Naive thymus-derived CD4-positive, alpha-beta T cell (primary cell): ENCODE data around the gene ECHDC3. TPM values are rescaled to one million over a fixed set of nuclear protein-coding genes. Genes with fewer than 3 reads are reported as not detected.

ENCODE experiments used
- ATAC-seq: fragments of 150-1000 bp; cut with Tn5 transposase; 2 replicates; pipeline ENCODE4 v1.10.0; 2021; ENCODE audit warnings: mild to moderate bottlenecking, moderate library complexity
- CTCF ChIA-PET: fragments of 350-600 bp; sonication (Branson Sonifier 250); formaldehyde crosslinking; loops from one replicate; lab custom pipeline; 2021; ENCODE audit warnings: antibody characterized with exemption; lab: Charles Lee
- POLR2A ChIA-PET: fragments of 350-600 bp; sonication (Branson Sonifier 250); formaldehyde crosslinking; loops from one replicate; lab custom pipeline; 2021; ENCODE audit warnings: antibody characterized with exemption, inconsistent platforms; lab: Charles Lee
- DNase-seq, 9 donors: peaks; one replicate each; pipeline versions ENCODE4 v3.0.0 to v3.0.0-alpha.2; 2020 to 2022; ENCODE audit warnings: mixed read lengths in 1 of 9
- H3K27ac ChIP-seq: one replicate; pipeline ENCODE4 v1.7.0; 2013; ENCODE audit warnings: mild to moderate bottlenecking, low read depth, low read length, moderate library complexity
- H3K27me3 ChIP-seq, 2 donors: one replicate each; pipeline ENCODE4 v1.7.0; 2013; ENCODE audit warnings: low read length in 2 of 2, mild to moderate bottlenecking in 2 of 2, moderate library complexity in 2 of 2; ENCODE audit not compliant: control insufficient read depth in 2 of 2, insufficient read depth in 2 of 2
- H3K36me3 ChIP-seq, 3 experiments: 1 replicate in 2 of 3; 2 replicates in 1 of 3; pipeline ENCODE4 v1.7.0; 2013; ENCODE audit warnings: low read length in 3 of 3, mild to moderate bottlenecking in 3 of 3, moderate library complexity in 1 of 3; ENCODE audit not compliant: insufficient read depth in 3 of 3, control insufficient read depth in 2 of 3
- H3K4me1 ChIP-seq, 2 donors: one replicate each; pipeline ENCODE4 v1.7.0; 2013; ENCODE audit warnings: low read length in 2 of 2, mild to moderate bottlenecking in 2 of 2, moderate library complexity in 1 of 2; ENCODE audit not compliant: control insufficient read depth in 2 of 2, insufficient read depth in 2 of 2
- H3K4me3 ChIP-seq: 2 replicates; pipeline ENCODE4 v1.7.0; 2013; ENCODE audit warnings: mild to moderate bottlenecking, low read length
- H3K9me3 ChIP-seq, 3 experiments: 1 replicate in 2 of 3; 2 replicates in 1 of 3; pipeline ENCODE4 v1.7.0; 2013; ENCODE audit warnings: low read length in 3 of 3; ENCODE audit not compliant: control insufficient read depth in 2 of 3
- H3K27ac Mint-ChIP-seq, 9 donors: one replicate each; pipeline ENCODE4 v1.8.0; 2020 to 2022; ENCODE audit warnings: mixed read lengths in 9 of 9, mild to moderate bottlenecking in 8 of 9, moderate library complexity in 5 of 9, inconsistent platforms in 2 of 9
- H3K27me3 Mint-ChIP-seq, 5 donors: one replicate each; pipeline ENCODE4 v1.8.0; 2021 to 2022; ENCODE audit warnings: mixed read lengths in 5 of 5, mild to moderate bottlenecking in 1 of 5
- H3K36me3 Mint-ChIP-seq, 5 donors: one replicate each; pipeline ENCODE4 v1.8.0; 2020 to 2022; ENCODE audit warnings: mixed read lengths in 5 of 5, mild to moderate bottlenecking in 3 of 5, inconsistent platforms in 1 of 5
- H3K4me1 Mint-ChIP-seq, 7 donors: one replicate each; pipeline ENCODE4 v1.8.0; 2020 to 2022; ENCODE audit warnings: mixed read lengths in 7 of 7, mild to moderate bottlenecking in 3 of 7, inconsistent platforms in 1 of 7
- H3K4me3 Mint-ChIP-seq, 10 donors: one replicate each; pipeline ENCODE4 v1.8.0; 2020 to 2022; ENCODE audit warnings: mild to moderate bottlenecking in 10 of 10, mixed read lengths in 10 of 10, moderate library complexity in 6 of 10, inconsistent platforms in 2 of 10
- H3K9me3 Mint-ChIP-seq, 11 donors: one replicate each; pipeline ENCODE4 v1.8.0; 2020 to 2022; ENCODE audit warnings: mixed read lengths in 11 of 11, mild to moderate bottlenecking in 4 of 11, inconsistent platforms in 1 of 11, moderate library complexity in 1 of 11
- intact Hi-C, 2 donors: fragments of 100-400 bp; cut with micrococcal nuclease; formaldehyde crosslinking; loops; one replicate each; pipeline ENCODE4 v1.15.1; 2023
- polyA plus RNA-seq, 2 donors: library from polyadenylated mRNA; unstranded; fragments of 300-500 nt; fragmentation: Illumina TruSeq; gene quantifications; one replicate each; pipeline ENCODE4 v1.2.3, GENCODE V29; 2021
- total RNA-seq, 6 experiments: library from RNA in 5 of 6; stranded (reverse) in 5 of 6; gene quantifications; 1 replicate in 5 of 6; 2 replicates in 1 of 6; pipeline ENCODE4 v1.2.3 and lab custom pipeline; 2021 to 2026

Gene ECHDC3
- total and polyA plus RNA-seq, 7 experiments from 2014 or later, result 0.36 to 2.5 (median 0.57) TPM; not detected in 3

DNA sequence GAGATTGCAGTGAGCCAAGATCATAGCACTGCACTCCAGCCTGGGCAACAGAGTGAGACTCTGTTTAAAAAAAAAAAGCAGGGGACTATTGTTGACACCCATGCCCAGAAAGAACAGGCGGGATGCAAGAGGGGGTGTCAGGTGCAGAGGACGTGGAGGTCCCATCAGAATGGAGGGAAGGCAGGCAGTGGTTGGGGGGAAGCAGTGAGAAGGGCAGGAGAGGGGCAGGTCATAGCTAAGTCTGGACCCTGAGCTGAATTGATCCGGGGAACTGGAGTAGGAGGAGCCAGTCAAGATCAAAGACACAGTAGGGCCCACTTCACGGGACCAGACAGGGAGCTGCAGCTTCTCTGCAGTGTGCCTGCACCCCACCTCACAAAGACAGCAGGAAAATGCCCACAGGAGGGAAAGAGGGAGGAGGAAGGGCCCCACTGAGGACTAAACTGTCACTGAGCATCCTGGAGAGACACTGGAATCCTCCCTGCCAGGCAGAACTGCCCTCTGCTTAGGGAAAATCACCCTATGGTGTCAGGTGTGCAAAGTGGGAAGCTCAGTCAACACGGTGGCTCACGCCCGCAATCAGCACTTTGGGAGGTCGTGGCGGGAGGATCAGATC lies 27.3 kb upstream of the ECHDC3 start:
- H3K36me3 Mint-ChIP-seq, result peaks cover 2 to 6% (median 4%) of the 10 kb centered on the region in 5 donors
- peaks cover 0 to 18% (median 6%) of the 10 kb centered on the region in 11 donors for H3K9me3 Mint-ChIP-seq
- Histone ChIP-seq H3K36me3 (no peaks in the 10 kb centered on the region), H3K4me1 (peaks cover 0 to 17% of the 10 kb centered on the region in 2 donors), H3K9me3 (no peaks in the 10 kb centered on the region), H3K27ac (no peak overlapping the region), H3K4me3 (no peak overlapping the region), H3K27me3 (no peaks in the 10 kb centered on the region)
- peak overlapping the region in 1 of 9 donors; percentile 22 for H3K27ac Mint-ChIP-seq
- CTCF ChIA-PET, result no interaction called here
- H3K27me3 Mint-ChIP-seq, result peaks cover 4 to 75% (median 6%) of the 10 kb centered on the region in 5 donors
- H3K4me3 Mint-ChIP-seq, result no peak overlapping the region
- H3K4me1 Mint-ChIP-seq, result peaks cover 11 to 33% (median 23%) of the 10 kb centered on the region in 7 donors
- POLR2A ChIA-PET, result no interaction called here
- no peak for ATAC-seq
- intact Hi-C loops, result no loop called here
- no peak for DNase-seq

DNA sequence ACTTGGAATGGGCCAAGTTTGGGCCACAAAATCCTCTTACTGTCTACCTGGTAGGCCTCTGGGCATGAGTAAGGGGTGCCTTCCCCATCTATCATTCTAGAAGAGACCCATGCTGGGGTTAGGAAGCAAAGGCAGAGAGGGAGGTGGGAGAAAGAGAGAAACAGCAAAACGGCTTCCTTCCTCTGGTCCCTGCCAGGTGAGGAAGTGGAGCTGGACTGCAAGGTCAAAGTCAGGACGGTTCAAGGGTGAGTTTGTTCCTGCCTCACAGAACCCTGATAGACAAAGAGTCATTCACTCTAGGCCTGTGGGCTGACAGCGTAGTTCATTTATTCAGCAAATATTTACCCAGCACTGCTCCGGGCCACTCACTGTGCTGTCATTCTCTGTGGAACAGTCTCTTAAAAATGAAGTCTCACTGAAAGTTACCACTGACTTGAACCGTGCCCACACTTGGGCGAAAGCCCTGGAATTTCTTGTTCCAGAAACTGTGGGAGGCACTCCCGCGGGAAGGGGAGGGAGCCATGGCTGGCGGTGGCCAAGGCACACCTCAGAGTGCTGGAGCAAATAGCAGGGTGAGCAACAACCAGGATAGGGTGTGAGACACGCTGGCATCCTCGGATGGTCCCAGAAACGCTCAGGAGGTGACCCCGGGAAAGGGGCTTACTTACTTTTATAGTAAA lies 26.2 kb upstream of the ECHDC3 start:
- Mint-ChIP-seq H3K4me3 (no peak overlapping the region), H3K4me1 (peaks cover 3 to 23% (median 16%) of the 10 kb centered on the region in 7 donors), H3K27me3 (peaks cover 4 to 74% (median 6%) of the 10 kb centered on the region in 5 donors), H3K27ac (no peak overlapping the region), H3K36me3 (peaks cover 2 to 6% (median 4%) of the 10 kb centered on the region in 5 donors), H3K9me3 (peaks cover 0 to 18% (median 6%) of the 10 kb centered on the region in 11 donors)
- no peak overlapping the region for H3K27ac ChIP-seq
- CTCF ChIA-PET, result no interaction called here
- H3K9me3 ChIP-seq, result no peaks in the 10 kb centered on the region
- POLR2A ChIA-PET, result no interaction called here
- no peaks in the 10 kb centered on the region for H3K27me3 ChIP-seq
- intact Hi-C loops, result no loop called here
- peaks cover 0 to 11% of the 10 kb centered on the region in 2 donors for H3K4me1 ChIP-seq
- H3K36me3 ChIP-seq, result no peaks in the 10 kb centered on the region
- DNase-seq, result no peak
- no peak overlapping the region for H3K4me3 ChIP-seq
- no peak for ATAC-seq

DNA sequence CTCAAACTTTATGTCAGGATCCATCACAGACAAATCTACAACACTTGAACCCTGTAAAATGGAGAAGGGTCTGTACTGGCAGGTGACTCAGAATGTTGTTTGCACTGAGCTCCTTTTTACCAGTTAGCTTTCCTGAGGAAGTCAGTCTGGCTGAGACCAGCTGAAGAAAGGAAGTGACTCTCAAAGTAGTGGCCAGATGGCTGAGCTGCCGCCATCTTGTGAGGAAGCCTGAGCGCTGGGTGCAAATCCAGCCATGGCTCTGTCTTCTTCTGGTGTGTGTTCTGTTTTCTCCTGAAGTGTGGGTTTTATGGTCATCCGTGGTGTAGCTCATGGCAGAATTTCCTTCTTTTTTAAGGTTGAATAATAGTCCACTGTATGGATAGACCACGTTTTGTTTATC lies 25.5 kb upstream of the ECHDC3 start:
- POLR2A ChIA-PET, result no interaction called here
- peaks cover 2 to 19% (median 15%) of the 10 kb centered on the region in 7 donors for H3K4me1 Mint-ChIP-seq
- Histone ChIP-seq H3K27me3 (no peaks in the 10 kb centered on the region), H3K27ac (no peak overlapping the region), H3K4me1 (peaks cover 0 to 11% of the 10 kb centered on the region in 2 donors), H3K36me3 (no peaks in the 10 kb centered on the region), H3K9me3 (no peaks in the 10 kb centered on the region), H3K4me3 (no peak overlapping the region)
- CTCF ChIA-PET, result no interaction called here
- no peak overlapping the region for H3K27ac Mint-ChIP-seq
- H3K9me3 Mint-ChIP-seq, result peaks cover 0 to 18% (median 6%) of the 10 kb centered on the region in 11 donors
- peaks cover 4 to 74% (median 6%) of the 10 kb centered on the region in 5 donors for H3K27me3 Mint-ChIP-seq
- intact Hi-C loops, result no loop called here
- peaks cover 2 to 6% (median 4%) of the 10 kb centered on the region in 5 donors for H3K36me3 Mint-ChIP-seq
- H3K4me3 Mint-ChIP-seq, result no peak overlapping the region
- DNase-seq (no peak), ATAC-seq (no peak)

GRCh38 chr10:11719496-11720259 lies 22.5 kb upstream of the ECHDC3 start:
- Histone ChIP-seq H3K4me3 (no peak overlapping the region), H3K27ac (no peak overlapping the region), H3K4me1 (no peaks in the 10 kb centered on the region), H3K27me3 (no peaks in the 10 kb centered on the region), H3K9me3 (no peaks in the 10 kb centered on the region), H3K36me3 (no peaks in the 10 kb centered on the region)
- Mint-ChIP-seq H3K4me3 (no peak overlapping the region), H3K4me1 (peaks cover 0 to 6% (median 0%) of the 10 kb centered on the region in 7 donors), H3K36me3 (peaks cover 2 to 6% (median 4%) of the 10 kb centered on the region in 5 donors), H3K27me3 (peaks cover 0 to 57% (median 0%) of the 10 kb centered on the region in 5 donors), H3K27ac (no peak overlapping the region), H3K9me3 (peaks cover 0 to 18% (median 6%) of the 10 kb centered on the region in 11 donors)
- POLR2A ChIA-PET, result no interaction called here
- no peak for DNase-seq
- intact Hi-C loops, result no loop called here
- no peak for ATAC-seq
- CTCF ChIA-PET, result interaction anchor here (3.4 kb wide), 1 partner anchor 205 kb away, joined by 23 read pairs; no protein-coding TSS in a partner anchor

- no peaks in the 10 kb centered on the region for H3K27me3 ChIP-seq
- no peaks in the 10 kb centered on the region for H3K9me3 ChIP-seq
- POLR2A ChIA-PET, result no interaction called here
- DNase-seq (no peak), ATAC-seq (peak; percentile 70)
- peaks cover 2 to 6% (median 4%) of the 10 kb centered on the region in 5 donors for H3K36me3 Mint-ChIP-seq
- intact Hi-C loops, result no loop called here
- H3K27ac ChIP-seq, result no peak overlapping the region
- CTCF ChIA-PET, result interaction anchor here (3.4 kb wide), 1 partner anchor 205 kb away, joined by 23 read pairs; no protein-coding TSS in a partner anchor
- H3K27me3 Mint-ChIP-seq, result peaks cover 0 to 57% (median 3%) of the 10 kb centered on the region in 5 donors
- no peak overlapping the region for H3K4me3 ChIP-seq
- no peak overlapping the region for H3K4me3 Mint-ChIP-seq
- H3K36me3 ChIP-seq, result no peaks in the 10 kb centered on the region
- no peak overlapping the region for H3K27ac Mint-ChIP-seq
- no peaks in the 10 kb centered on the region for H3K4me1 ChIP-seq
- H3K4me1 Mint-ChIP-seq, result peaks cover 0 to 9% (median 4%) of the 10 kb centered on the region in 7 donors
- H3K9me3 Mint-ChIP-seq, result peaks cover 0 to 18% (median 6%) of the 10 kb centered on the region in 11 donors
These were observed 21.9 kb upstream of the ECHDC3 start for GRCh38 chr10:11720260-11720741.

GRCh38 chr10:11721806-11722205 lies 20.4 kb upstream of the ECHDC3 start:
- Histone ChIP-seq H3K4me3 (no peak overlapping the region), H3K36me3 (no peaks in the 10 kb centered on the region), H3K9me3 (no peaks in the 10 kb centered on the region), H3K4me1 (no peaks in the 10 kb centered on the region), H3K27me3 (no peaks in the 10 kb centered on the region), H3K27ac (no peak overlapping the region)
- Mint-ChIP-seq H3K36me3 (peaks cover 0 to 2% (median 2%) of the 10 kb centered on the region in 5 donors), H3K27ac (no peak overlapping the region), H3K9me3 (peaks cover 0 to 10% (median 2%) of the 10 kb centered on the region in 11 donors), H3K27me3 (peaks cover 0 to 56% (median 5%) of the 10 kb centered on the region in 5 donors), H3K4me3 (no peak overlapping the region), H3K4me1 (peaks cover 0 to 11% (median 5%) of the 10 kb centered on the region in 7 donors)
- intact Hi-C loops, result no loop called here
- ChIA-PET POLR2A (no interaction called here), CTCF (interaction anchor here (0.6 to 3.4 kb wide), 2 partner anchors 166 to 207 kb away, joined by 3 to 23 read pairs; no protein-coding TSS in a partner anchor)
- DNase-seq, result no peak
- ATAC-seq, result no peak
